ENCODE measurements around the gene NOM1.

Gene NOM1

DNA sequence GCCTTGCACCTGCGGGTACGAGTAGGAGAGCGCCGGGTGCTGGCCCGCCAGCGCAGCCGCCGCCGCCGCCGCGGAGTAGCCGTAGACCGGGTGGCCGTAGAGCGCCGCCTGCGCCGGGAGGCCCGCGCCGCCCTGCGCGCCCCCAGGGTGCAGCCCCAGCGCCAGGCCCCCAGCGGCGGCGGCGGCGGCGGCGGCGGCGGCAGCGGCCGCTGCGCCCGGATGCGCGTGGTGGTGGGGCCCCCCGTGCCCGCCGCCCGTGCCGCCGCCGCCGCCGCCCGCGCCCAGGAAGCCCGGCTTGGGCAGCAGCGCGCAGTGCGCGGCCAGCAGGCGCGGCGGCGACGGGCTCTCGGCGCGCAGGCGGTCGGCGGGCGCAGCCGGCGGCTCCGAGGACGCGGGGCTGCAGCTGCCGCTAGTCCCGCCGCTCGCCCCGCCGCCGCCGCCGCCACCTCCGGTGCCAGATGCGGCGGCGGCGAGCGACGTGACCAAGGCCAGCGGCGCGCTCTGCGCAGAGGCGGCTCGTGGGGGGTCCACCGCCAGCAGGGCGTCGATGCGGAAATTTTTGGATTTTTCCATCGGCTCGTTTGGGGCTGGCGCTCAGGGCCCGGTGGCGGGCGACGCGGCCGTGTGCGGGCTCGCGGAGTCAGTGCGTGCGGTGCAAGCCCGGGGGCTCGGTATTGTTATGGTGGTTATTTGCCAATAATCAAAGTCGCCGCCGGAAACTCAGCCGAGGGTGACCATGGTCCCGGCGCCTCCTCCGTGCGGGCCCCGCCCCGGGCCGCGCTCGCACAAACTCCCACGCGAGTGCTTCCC, 60.5 kb downstream of the NOM1 start:
- DNase-seq (ENCODE audit: low read depth) = no peak

DNA sequence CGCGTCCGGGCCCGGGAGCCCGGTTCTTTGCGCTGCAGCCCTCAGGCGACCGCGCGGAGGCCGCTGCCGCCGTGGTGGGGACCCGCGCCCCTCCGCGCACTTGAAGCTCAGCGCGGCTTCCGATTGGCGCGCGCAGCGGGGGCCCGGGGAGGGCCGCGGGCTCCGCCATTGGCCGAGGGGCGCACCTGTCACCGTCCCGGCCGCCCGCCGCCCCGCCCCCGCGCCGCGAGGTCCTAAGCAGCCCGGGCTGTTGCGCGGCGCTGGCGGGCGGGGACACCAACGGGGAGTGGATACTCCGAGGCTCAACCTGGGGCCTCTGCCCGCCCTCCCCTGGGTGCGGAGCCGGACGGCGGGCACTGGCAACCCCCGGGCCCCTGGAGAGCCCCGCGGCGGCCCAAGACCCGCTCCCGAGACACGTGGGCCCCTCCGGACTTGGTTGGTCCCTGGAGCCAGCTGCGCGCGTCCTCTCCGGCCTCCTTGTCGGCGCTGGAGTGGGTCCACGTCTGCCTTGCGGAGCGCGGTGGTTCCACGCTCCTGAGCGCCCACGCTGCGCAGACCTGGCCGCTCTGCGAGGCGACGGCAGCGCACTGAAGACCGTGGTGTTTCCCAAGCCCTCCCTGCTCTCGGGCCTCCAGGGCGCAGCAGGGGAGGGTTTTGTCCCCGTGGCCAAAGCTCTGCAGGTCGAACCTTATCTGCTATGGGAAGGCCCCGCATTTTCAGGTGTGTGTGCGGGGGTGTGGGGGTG, 61.2 kb downstream of the NOM1 start, which contains the start of gene MNX1:
TSS of gene MNX1 (minus strand) at position 76 of the 745 bp plus-strand sequence. CDS start 313 bp downstream, outside the sequence.
- no peak for TF ChIP-seq CTCF (IDR thresholded peaks at IDR 0.05; ENCODE audit: low read depth, low read length)
- peak; percentile 30 for TF ChIP-seq POLR2A (IDR thresholded peaks at IDR 0.05; ENCODE audit: extremely low read depth, insufficient read length)
- TF ChIP-seq, protein P1, sequence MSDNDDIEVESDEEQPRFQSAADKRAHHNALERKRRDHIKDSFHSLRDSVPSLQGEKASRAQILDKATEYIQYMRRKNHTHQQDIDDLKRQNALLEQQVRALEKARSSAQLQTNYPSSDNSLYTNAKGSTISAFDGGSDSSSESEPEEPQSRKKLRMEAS (IDR thresholded peaks at IDR 0.05; ENCODE audit: low read depth, low read length) = no peak
- no peak for TF ChIP-seq MYC (IDR thresholded peaks at IDR 0.05; ENCODE audit: low read depth, low read length)
- DNase-seq (ENCODE audit: low read depth) = no peak
- H3K4me3 ChIP-seq (ENCODE audit: low read depth, low read length) = no peak within 1 kb of the TSS

More for the DNA sequence above, 60.5 kb downstream of the NOM1 start:
- TF ChIP-seq, protein P1 (IDR thresholded peaks at IDR 0.05; ENCODE audit: low read depth, low read length) = no peak
- TF ChIP-seq POLR2A (IDR thresholded peaks at IDR 0.05; ENCODE audit: extremely low read depth, insufficient read length) (no peak), CTCF (IDR thresholded peaks at IDR 0.05; ENCODE audit: low read depth, low read length) (no peak), MYC (IDR thresholded peaks at IDR 0.05; ENCODE audit: low read depth, low read length) (no peak)
- H3K4me3 ChIP-seq (ENCODE audit: low read depth, low read length) = no peak overlapping the region

GRCh38 chr7:157011333-157012112, 62.0 kb downstream of the NOM1 start:
- H3K4me3 ChIP-seq (ENCODE audit: low read depth, low read length) = no peak overlapping the region
- TF ChIP-seq POLR2A (IDR thresholded peaks at IDR 0.05; ENCODE audit: extremely low read depth, insufficient read length) = no peak
- TF ChIP-seq, protein P1 (IDR thresholded peaks at IDR 0.05; ENCODE audit: low read depth, low read length) = no peak
- TF ChIP-seq MYC (IDR thresholded peaks at IDR 0.05; ENCODE audit: low read depth, low read length) = no peak
- no peak for TF ChIP-seq CTCF (IDR thresholded peaks at IDR 0.05; ENCODE audit: low read depth, low read length)
- DNase-seq (ENCODE audit: low read depth) = no peak

DNA sequence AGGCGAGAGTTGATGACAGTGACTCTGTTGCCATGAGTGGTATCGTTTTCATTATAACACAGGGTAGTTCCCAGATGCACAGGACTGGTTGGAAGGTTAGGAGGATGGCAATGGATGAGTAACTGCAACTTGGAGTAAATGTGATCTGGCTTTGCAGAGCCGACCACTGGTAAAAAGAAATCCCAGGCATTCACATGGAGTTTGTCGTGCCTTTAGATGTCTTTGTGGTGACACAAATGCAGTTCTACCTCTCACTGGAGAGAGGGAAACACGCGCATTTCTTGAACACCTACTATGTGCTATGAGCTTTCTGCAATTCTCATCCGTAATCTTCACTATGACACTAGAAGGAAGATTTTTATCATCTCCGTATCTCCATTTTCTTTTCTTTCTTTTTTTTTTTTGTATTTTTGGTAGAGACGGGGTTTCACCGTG, 62.6 kb downstream of the NOM1 start:
- no peak for DNase-seq (ENCODE audit: low read depth)
- H3K4me3 ChIP-seq (ENCODE audit: low read depth, low read length) = no peak overlapping the region
- TF ChIP-seq, protein P1 (IDR thresholded peaks at IDR 0.05; ENCODE audit: low read depth, low read length) = no peak
- TF ChIP-seq CTCF (IDR thresholded peaks at IDR 0.05; ENCODE audit: low read depth, low read length) (no peak), POLR2A (IDR thresholded peaks at IDR 0.05; ENCODE audit: extremely low read depth, insufficient read length) (no peak), MYC (IDR thresholded peaks at IDR 0.05; ENCODE audit: low read depth, low read length) (no peak)

DNA sequence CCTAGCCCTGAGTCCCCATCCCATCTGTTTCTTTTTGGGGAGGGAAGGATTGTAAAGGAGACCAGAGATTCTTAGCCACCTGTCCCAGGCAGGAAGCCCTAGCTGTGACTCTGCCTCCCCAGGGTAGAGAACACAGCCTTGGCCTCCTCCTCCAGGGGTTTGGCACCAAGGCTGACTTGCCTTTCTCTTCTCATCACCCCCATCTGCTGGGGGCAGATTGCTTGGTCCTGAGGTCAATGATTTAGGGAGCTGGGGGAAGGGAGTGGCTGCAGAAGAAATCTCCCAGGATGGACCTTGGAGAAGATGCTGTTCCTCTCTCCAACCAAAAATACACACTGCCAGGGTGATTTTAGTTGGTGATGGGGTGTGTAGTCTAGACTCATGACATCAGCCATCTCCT, 63.6 kb downstream of the NOM1 start:
- no peak for DNase-seq (ENCODE audit: low read depth)
- TF ChIP-seq CTCF (IDR thresholded peaks at IDR 0.05; ENCODE audit: low read depth, low read length) = no peak
- no peak for TF ChIP-seq MYC (IDR thresholded peaks at IDR 0.05; ENCODE audit: low read depth, low read length)
- no peak for TF ChIP-seq POLR2A (IDR thresholded peaks at IDR 0.05; ENCODE audit: extremely low read depth, insufficient read length)
- TF ChIP-seq, protein P1 (IDR thresholded peaks at IDR 0.05; ENCODE audit: low read depth, low read length) = no peak
- H3K4me3 ChIP-seq (ENCODE audit: low read depth, low read length) = no peak overlapping the region

Data from NB4 (cell line).